HG02840 (cell line): ENCODE results near the gene CARD11.
"Not testable (repeated sequence)": the region's sequence is repeated elsewhere in the genome, so short reads cannot be mapped to it uniquely, and the experiment has no call there.

Experiments
- ATAC-seq: cut with Tn5 transposase; IDR thresholded peaks from one replicate; pipeline ENCODE4 v1.9.1; 2021; ENCODE audit warnings: mild to moderate bottlenecking, moderate library complexity, moderate number of reproducible peaks; ENCODE audit not compliant: unreplicated experiment, low FRiP score

Gene CARD11

GRCh38 chr7:2968616-2969397 lies 74.9 kb downstream of the CARD11 start:
- ATAC-seq, result no peak

GRCh38 chr7:2968176-2968575 lies 75.5 kb downstream of the CARD11 start:
- ATAC-seq, result no peak

- no peak for ATAC-seq
These were observed 76.0 kb downstream of the CARD11 start for GRCh38 chr7:2967705-2968104.

GRCh38 chr7:2967253-2967652 lies 76.4 kb downstream of the CARD11 start:
- ATAC-seq, result no peak

GRCh38 chr7:2966466-2967078 lies 77.1 kb downstream of the CARD11 start:
- ATAC-seq, result no peak

GRCh38 chr7:2965745-2966270 lies 77.9 kb downstream of the CARD11 start:
- no peak for ATAC-seq

- no peak for ATAC-seq
These were observed 78.4 kb downstream of the CARD11 start for GRCh38 chr7:2965301-2965700.

- ATAC-seq, result no peak
These were observed 79.5 kb downstream of the CARD11 start for GRCh38 chr7:2964208-2964607.

GRCh38 chr7:2962865-2963264 lies 80.8 kb downstream of the CARD11 start:
- ATAC-seq, result no peak

GRCh38 chr7:2959828-2960599 lies 83.7 kb downstream of the CARD11 start:
- no peak for ATAC-seq

- ATAC-seq, result no peak
These were observed 84.5 kb downstream of the CARD11 start for GRCh38 chr7:2959103-2959680.

GRCh38 chr7:2958416-2959102 lies 85.1 kb downstream of the CARD11 start:
- ATAC-seq, result no peak

- not testable (repeated sequence) for ATAC-seq
These were observed 86.3 kb downstream of the CARD11 start for GRCh38 chr7:2957369-2957727.

GRCh38 chr7:2956526-2957368 lies 86.9 kb downstream of the CARD11 start:
- ATAC-seq, result no peak

GRCh38 chr7:2956076-2956475 lies 87.6 kb downstream of the CARD11 start:
- ATAC-seq, result no peak

GRCh38 chr7:2955269-2955668 lies 88.4 kb downstream of the CARD11 start:
- no peak for ATAC-seq

GRCh38 chr7:2954433-2954853 lies 89.2 kb downstream of the CARD11 start:
- ATAC-seq, result no peak

GRCh38 chr7:2953588-2954407 lies 89.9 kb downstream of the CARD11 start:
- no peak for ATAC-seq

- no peak for ATAC-seq
These were observed 90.6 kb downstream of the CARD11 start for GRCh38 chr7:2953099-2953498.
